Measurements from ENCODE around the gene LLGL2. TPM values are rescaled to one million over a fixed set of nuclear protein-coding genes. Genes with fewer than 3 reads are reported as not detected.

LLGL2 gene
- total and polyA plus RNA-seq, 2 donors = 5.3 to 36.6 TPM

Other genes with a start within 250 kb of the LLGL2 start
- 15.4 TPM for gene SLC25A19, start 236.3 kb upstream of the LLGL2 start, total RNA-seq
- gene SLC25A19, start 236.3 kb upstream of the LLGL2 start, polyA plus RNA-seq = 18.3 TPM
- gene GRB2, start 120.0 kb upstream of the LLGL2 start, total RNA-seq = 79.4 TPM
- 65.1 TPM for gene GRB2, start 120.0 kb upstream of the LLGL2 start, polyA plus RNA-seq
- 16.1 TPM for gene TMEM94, start 69.1 kb upstream of the LLGL2 start, total RNA-seq
- gene TMEM94, start 69.1 kb upstream of the LLGL2 start, polyA plus RNA-seq = 64.5 TPM
- gene CASKIN2, start 10.2 kb upstream of the LLGL2 start, total RNA-seq = 1.0 TPM
- gene CASKIN2, start 10.2 kb upstream of the LLGL2 start, polyA plus RNA-seq = 5.4 TPM
- 36.3 TPM for gene TSEN54, start 9.2 kb upstream of the LLGL2 start, total RNA-seq
- gene TSEN54, start 9.2 kb upstream of the LLGL2 start, polyA plus RNA-seq = 91.0 TPM
- gene MYO15B, start 62.1 kb downstream of the LLGL2 start, total RNA-seq = 31.3 TPM
- 448 TPM for gene MYO15B, start 62.1 kb downstream of the LLGL2 start, polyA plus RNA-seq
- 0.94 TPM for gene SMIM5, start 107.7 kb downstream of the LLGL2 start, total RNA-seq
- gene SMIM5, start 107.7 kb downstream of the LLGL2 start, polyA plus RNA-seq = 7.3 TPM
- gene RECQL5, start 141.5 kb downstream of the LLGL2 start, total RNA-seq = 17.4 TPM
- 51.8 TPM for gene RECQL5, start 141.5 kb downstream of the LLGL2 start, polyA plus RNA-seq
- gene SAP30BP, start 141.6 kb downstream of the LLGL2 start, total RNA-seq = 85.4 TPM
- 72.4 TPM for gene SAP30BP, start 141.6 kb downstream of the LLGL2 start, polyA plus RNA-seq
- gene ITGB4, start 195.8 kb downstream of the LLGL2 start, total RNA-seq = 4.3 TPM
- gene ITGB4, start 195.8 kb downstream of the LLGL2 start, polyA plus RNA-seq = 79.0 TPM
- gene GALK1, start 239.5 kb downstream of the LLGL2 start, total RNA-seq = 37.3 TPM
- 32.6 TPM for gene GALK1, start 239.5 kb downstream of the LLGL2 start, polyA plus RNA-seq